Subcutaneous abdominal adipose tissue (tissue), 5 donors: Measurements from ENCODE around the gene FBXW5.

ENCODE experiments used
- H3K27ac ChIP-seq: one replicate; pipeline ENCODE4 v1.7.0; 2013; ENCODE audit warnings: low read depth, mild to moderate bottlenecking, inconsistent platforms, low read length, moderate library complexity
- H3K27me3 ChIP-seq, 5 donors: one replicate each; pipeline ENCODE4 v1.7.0; 2013; ENCODE audit warnings: low read length in 5 of 5, inconsistent platforms in 1 of 5; ENCODE audit not compliant: control insufficient read depth in 5 of 5, insufficient read depth in 4 of 5
- H3K36me3 ChIP-seq, 5 donors: one replicate each; pipeline ENCODE4 v1.7.0; 2013; ENCODE audit warnings: low read length in 5 of 5; ENCODE audit not compliant: control insufficient read depth in 5 of 5, insufficient read depth in 5 of 5
- H3K4me1 ChIP-seq, 5 donors: one replicate each; pipeline ENCODE4 v1.7.0; 2013; ENCODE audit warnings: low read length in 5 of 5, mild to moderate bottlenecking in 3 of 5, moderate library complexity in 1 of 5; ENCODE audit not compliant: control insufficient read depth in 5 of 5, insufficient read depth in 5 of 5
- H3K4me3 ChIP-seq, 5 donors: one replicate each; pipeline ENCODE4 v1.7.0; 2013; ENCODE audit warnings: low read length in 5 of 5, low read depth in 1 of 5
- H3K9ac ChIP-seq, 5 donors: one replicate each; pipeline ENCODE4 v1.7.0; 2013; ENCODE audit warnings: low read length in 5 of 5, mild to moderate bottlenecking in 4 of 5, moderate library complexity in 3 of 5
- H3K9me3 ChIP-seq, 5 donors: one replicate each; pipeline ENCODE4 v1.7.0; 2013; ENCODE audit warnings: low read length in 5 of 5; ENCODE audit not compliant: control insufficient read depth in 5 of 5
- donor health status: healthy.
- donor health status: healthy.
- donor health status: healthy.
- donor health status: healthy.
- donor health status: healthy.

FBXW5 gene

GRCh38 chr9:136969774-136970173 lies 25.2 kb upstream of the FBXW5 start:
- peaks cover 0 to 13% (median 5%) of the 10 kb centered on the region in 5 donors for H3K4me1 ChIP-seq
- no peak overlapping the region for H3K27ac ChIP-seq
- H3K9ac ChIP-seq, result no peak overlapping the region
- H3K9me3 ChIP-seq, result no peaks in the 10 kb centered on the region
- peaks cover 3 to 13% (median 9%) of the 10 kb centered on the region in 5 donors for H3K27me3 ChIP-seq
- no peaks in the 10 kb centered on the region for H3K36me3 ChIP-seq
- H3K4me3 ChIP-seq, result no peak overlapping the region

GRCh38 chr9:136969150-136969549 lies 24.6 kb upstream of the FBXW5 start:
- Histone ChIP-seq H3K36me3 (no peaks in the 10 kb centered on the region), H3K4me1 (peaks cover 0 to 11% (median 5%) of the 10 kb centered on the region in 5 donors), H3K4me3 (no peak overlapping the region), H3K9ac (no peak overlapping the region), H3K9me3 (no peaks in the 10 kb centered on the region), H3K27me3 (peaks cover 3 to 13% (median 9%) of the 10 kb centered on the region in 5 donors), H3K27ac (no peak overlapping the region)

- Histone ChIP-seq H3K4me1 (peaks cover 0 to 12% (median 5%) of the 10 kb centered on the region in 5 donors), H3K27me3 (peaks cover 3 to 13% (median 9%) of the 10 kb centered on the region in 5 donors), H3K27ac (no peak overlapping the region), H3K4me3 (no peak overlapping the region), H3K36me3 (no peaks in the 10 kb centered on the region), H3K9ac (no peak overlapping the region), H3K9me3 (no peaks in the 10 kb centered on the region)
Measured at GRCh38 chr9:136968333-136969127, 24.0 kb upstream of the FBXW5 start.

DNA sequence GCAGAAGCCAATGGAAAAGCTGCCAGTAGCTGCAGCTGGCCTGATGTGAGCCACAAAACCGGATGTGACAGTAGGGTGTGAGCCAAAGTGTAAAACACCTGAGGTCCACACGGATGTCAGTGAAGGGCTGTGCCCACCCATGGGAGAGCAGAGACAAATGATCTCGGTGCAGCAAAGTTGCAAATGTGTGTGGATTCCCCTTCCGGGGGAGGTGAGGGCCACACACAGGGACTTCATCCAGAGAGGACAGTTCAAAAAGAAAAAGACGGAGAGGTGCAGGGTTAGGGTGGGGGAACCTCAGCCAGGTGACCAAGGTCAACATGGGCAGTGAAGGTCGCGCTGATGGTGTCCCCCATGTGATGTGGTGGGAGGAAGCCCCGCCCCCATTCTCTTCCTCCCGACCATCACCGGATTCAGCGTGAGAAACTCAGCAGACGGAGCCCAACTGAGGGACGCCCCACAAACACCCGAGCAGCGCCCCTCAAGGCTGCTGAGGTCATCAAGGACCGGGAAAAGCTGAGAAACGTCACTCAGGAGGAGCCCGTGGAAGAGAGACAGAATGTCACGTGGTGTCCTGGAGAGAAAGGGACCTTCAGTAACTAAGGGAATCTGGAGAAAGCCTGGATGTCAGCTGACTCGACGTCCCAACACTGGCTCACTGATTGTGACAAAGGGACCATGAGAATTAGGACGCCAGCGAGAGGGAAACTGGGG lies 21.4 kb upstream of the FBXW5 start:
- H3K4me1 ChIP-seq, result peaks cover 2 to 27% (median 14%) of the 10 kb centered on the region in 5 donors

GRCh38 chr9:136964833-136965422 lies 20.4 kb upstream of the FBXW5 start:
- Histone ChIP-seq H3K27me3 (peaks cover 0 to 8% (median 3%) of the 10 kb centered on the region in 5 donors), H3K4me3 (no peak overlapping the region), H3K36me3 (no peaks in the 10 kb centered on the region), H3K4me1 (peaks cover 2 to 28% (median 15%) of the 10 kb centered on the region in 5 donors), H3K9ac (no peak overlapping the region), H3K9me3 (no peaks in the 10 kb centered on the region), H3K27ac (no peak overlapping the region)

More for the DNA sequence above, 21.4 kb upstream of the FBXW5 start:
- H3K36me3 ChIP-seq, result no peaks in the 10 kb centered on the region
- H3K27me3 ChIP-seq, result peaks cover 3 to 12% (median 9%) of the 10 kb centered on the region in 5 donors
- no peaks in the 10 kb centered on the region for H3K9me3 ChIP-seq
- H3K27ac ChIP-seq, result no peak overlapping the region
- no peak overlapping the region for H3K4me3 ChIP-seq
- H3K9ac ChIP-seq, result peak overlapping the region in 1 of 5 donors; percentile 30

DNA sequence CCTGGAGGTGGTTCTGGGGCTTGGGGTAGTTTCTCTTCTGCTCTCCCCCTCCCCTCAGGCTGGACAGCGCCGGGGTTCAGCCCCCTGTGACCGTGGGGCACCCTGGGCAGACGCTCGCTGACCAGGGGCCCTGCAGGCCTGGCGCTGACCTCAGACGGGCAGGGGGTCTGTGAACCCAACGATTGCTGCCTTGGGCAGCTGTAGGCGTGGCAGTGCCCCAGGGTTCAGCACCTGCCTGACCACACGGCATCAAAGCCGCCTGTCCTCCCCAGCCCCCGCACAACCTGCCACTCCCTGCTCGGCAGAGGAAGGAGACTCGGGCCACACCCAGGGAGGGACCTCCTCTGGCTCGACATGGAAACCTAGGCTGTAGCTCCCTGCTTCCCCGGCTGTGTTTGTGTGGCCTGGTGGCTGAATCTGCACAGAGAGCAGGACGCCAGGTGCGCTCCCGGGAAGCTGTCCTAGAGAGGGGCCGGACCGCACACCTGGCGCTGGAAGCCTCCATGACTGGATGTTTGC lies 19.7 kb upstream of the FBXW5 start:
- Histone ChIP-seq H3K36me3 (no peaks in the 10 kb centered on the region), H3K9ac (no peak overlapping the region), H3K4me1 (peaks cover 2 to 28% (median 15%) of the 10 kb centered on the region in 5 donors), H3K27me3 (peaks cover 0 to 7% (median 3%) of the 10 kb centered on the region in 5 donors), H3K27ac (no peak overlapping the region), H3K4me3 (no peak overlapping the region), H3K9me3 (no peaks in the 10 kb centered on the region)

DNA sequence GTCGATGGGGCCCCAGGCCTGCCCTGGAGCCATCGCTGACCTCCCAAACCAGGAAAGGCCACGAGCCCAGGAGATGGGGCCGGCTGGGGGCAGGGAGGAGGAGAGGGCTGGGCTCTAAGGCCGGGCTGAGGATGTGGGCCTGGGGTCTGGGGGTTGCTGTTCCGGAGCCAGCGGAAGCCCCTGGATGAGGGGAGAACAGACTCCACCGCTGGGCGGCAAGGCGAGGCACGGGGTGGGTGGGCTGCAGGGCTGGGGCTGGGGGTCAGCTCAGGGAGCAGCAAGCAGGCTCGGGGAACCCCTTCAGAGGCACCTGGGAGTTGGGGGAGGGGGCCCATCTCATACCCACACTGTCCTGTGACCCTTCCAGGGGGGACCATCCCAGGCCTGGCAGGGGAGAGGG lies 19.2 kb upstream of the FBXW5 start:
- peaks cover 0 to 7% (median 3%) of the 10 kb centered on the region in 5 donors for H3K27me3 ChIP-seq
- no peak overlapping the region for H3K9ac ChIP-seq
- H3K36me3 ChIP-seq, result no peaks in the 10 kb centered on the region
- H3K9me3 ChIP-seq, result no peaks in the 10 kb centered on the region
- peaks cover 2 to 28% (median 15%) of the 10 kb centered on the region in 5 donors for H3K4me1 ChIP-seq
- no peak overlapping the region for H3K27ac ChIP-seq
- H3K4me3 ChIP-seq, result no peak overlapping the region

DNA sequence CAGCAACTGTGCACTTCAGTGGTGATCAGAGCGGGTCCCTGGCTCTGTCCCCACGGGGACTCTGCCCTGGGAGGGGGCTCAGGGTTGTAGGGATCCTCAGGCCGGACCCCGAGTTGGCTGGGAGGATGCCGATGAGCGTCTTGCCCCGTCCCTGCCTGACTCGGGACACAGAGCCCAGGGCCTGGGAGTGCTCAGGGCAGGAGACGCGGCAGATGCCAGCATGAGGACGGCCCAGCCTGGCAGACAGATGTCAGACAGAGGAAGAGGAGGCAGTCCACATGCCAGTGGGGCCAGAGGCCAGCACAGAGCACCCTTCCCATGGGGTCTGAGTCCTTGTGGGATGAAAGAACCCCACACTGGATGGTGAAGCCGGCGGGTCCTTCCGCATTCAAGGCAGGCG lies 18.8 kb upstream of the FBXW5 start:
- Histone ChIP-seq H3K4me1 (peaks cover 2 to 28% (median 15%) of the 10 kb centered on the region in 5 donors), H3K9me3 (no peaks in the 10 kb centered on the region), H3K27ac (no peak overlapping the region), H3K27me3 (peaks cover 0 to 7% (median 3%) of the 10 kb centered on the region in 5 donors), H3K4me3 (no peak overlapping the region), H3K9ac (no peak overlapping the region), H3K36me3 (no peaks in the 10 kb centered on the region)

- no peak overlapping the region for H3K4me3 ChIP-seq
- peaks cover 0 to 7% (median 3%) of the 10 kb centered on the region in 5 donors for H3K27me3 ChIP-seq
- no peak overlapping the region for H3K27ac ChIP-seq
- H3K36me3 ChIP-seq, result no peaks in the 10 kb centered on the region
- no peak overlapping the region for H3K9ac ChIP-seq
- H3K9me3 ChIP-seq, result no peaks in the 10 kb centered on the region
- H3K4me1 ChIP-seq, result peaks cover 2 to 28% (median 15%) of the 10 kb centered on the region in 5 donors
Measured at GRCh38 chr9:136962701-136963248, 18.2 kb upstream of the FBXW5 start.
